Stimulated activated CD8-positive, alpha-beta memory T cell treated with anti-CD3 and anti-CD28 coated beads, Interleukin-4, amount 100 ng/mL, for 48 hours (primary cell): ENCODE data around the gene HCK.

ENCODE experiments used
- DNase-seq: peaks from one replicate; pipeline ENCODE4 v3.0.0-alpha.2; 2020

Gene HCK

DNA sequence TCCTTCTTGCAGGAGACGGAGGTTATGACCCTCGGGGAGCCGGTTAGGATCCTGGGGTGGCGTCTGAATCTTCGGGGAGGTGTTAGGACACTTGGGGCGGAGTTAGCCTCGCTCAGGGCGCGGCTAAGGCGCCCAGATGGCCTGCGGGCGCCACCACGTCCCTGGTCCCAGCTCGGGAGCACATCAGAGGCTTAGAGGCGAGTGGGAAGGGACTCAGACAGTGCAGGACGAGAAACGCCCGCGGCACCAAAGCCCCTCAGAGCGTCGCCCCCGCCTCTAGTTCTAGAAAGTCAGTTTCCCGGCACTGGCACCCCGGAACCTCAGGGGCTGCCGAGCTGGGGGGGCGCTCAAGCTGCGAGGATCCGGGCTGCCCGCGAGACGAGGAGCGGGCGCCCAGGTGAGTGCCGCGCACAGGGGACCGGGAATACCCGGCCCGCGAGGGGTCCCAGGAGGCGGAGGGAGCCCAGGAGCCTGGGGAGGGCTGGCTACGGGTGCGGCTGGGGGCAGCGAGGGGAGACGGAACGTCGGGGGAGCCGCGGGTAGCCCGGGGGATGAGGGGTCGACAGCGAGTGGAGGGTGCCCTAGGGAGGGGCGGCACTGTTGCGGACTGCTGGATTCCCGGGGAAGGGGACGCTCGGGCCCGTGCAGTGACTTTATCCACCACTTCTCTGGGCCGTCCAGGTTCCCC lies at the start of gene HCK:
Gene HCK, plus strand, starts transcription at position 153 of the 688 bp plus-strand sequence.
- no peak for DNase-seq

DNA sequence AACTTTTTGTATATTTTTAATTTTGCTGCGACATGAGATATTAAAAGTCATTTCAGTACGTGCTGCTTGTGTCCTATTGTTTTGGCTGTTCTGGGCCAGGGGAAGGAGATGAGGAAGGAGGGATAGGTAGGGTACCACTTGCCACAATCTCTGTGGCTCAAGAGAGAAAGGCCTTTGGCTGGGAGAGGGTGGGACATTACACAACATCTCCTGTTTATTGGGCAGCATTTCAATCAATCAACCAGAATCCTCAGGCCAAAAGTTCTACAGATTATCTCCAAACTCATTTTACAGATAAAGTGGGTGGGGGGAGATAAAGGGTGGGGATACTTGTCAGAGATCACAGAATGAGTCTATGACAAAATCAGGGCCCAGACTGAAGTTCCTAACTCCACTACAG lies 48.7 kb upstream of the HCK start:
- no peak for DNase-seq

DNA sequence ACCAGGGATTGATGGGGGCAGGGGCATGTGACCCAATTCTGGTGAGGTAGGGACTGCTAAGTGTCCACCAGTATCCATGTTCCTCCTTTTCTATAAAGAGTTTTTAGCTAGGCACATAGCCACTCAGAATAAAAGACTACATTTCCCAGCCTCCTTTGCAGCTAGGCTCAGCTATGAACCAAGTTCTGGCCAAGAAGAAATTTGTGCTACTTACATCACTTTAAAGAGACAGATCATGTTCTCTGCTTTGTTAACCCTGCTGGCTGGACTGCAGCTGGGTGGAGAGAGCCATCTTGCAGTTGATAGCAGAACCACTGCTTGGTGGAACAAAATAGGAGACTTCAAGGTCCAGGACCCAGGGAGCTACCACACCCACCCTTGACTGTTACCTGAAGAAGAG lies 47.1 kb upstream of the HCK start:
- DNase-seq, result no peak

DNA sequence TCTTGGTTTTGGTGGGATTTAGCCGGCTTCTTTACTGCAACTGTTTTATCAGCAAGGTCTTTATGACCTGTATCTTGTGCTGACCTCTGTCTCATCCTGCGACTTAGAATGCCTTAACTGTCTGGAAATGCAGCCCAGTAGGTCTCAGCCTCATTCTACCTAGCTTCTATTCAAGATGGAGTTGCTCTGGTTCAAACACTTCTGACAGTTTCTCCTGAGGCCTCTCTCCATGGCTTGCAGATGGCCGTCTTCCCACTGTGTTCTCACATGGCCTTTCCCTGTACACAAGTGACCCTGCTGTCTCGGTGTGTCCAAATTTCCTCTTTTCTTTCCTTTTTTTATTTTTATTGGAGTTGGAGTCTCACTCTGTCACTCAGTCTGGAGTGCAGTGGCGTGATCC lies 46.0 kb upstream of the HCK start:
- no peak for DNase-seq

DNA sequence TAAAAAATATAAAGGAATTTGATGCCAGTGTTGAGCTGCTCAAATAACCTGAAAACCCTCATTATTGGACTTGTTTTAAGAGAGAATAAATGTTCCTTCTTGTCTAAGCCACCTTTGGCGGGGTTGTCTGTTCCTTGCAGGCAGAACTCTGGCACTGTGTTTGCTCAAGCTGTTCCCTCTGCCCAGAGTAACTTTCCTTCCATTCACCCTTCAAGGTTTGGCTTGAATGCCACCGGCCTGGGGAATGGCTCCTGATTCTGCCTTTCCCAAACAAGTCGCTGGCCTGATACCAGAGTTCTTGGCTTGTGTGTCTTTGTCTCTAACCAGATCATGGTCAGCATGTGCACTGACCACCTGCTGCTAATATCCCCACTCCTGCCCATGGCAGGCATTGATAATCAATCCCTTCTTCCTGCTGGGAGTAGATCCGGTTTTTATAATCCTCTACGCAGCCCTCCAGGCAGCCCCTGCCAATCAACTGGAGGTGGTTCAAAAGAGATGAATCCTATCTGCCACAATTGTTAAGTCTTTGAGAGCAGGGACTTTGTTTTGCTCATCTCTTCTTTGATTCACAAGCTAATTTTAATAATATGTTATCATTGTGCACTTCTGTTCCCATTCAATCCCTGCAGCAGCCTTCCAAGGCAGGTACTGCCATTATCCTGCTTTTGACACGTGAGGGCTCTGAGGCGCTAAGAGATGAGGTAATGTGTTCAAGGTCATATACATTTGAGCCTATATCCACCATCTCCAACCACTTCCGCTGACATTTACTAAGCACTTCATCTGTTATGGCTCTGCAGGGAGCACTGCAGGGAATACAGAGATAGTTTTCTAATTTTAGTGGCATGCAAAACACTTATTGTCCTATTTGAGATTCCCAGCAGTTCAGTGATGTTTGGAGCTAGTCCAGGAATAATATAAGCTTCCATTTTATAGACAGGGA lies 44.9 kb upstream of the HCK start:
- no peak for DNase-seq

DNA sequence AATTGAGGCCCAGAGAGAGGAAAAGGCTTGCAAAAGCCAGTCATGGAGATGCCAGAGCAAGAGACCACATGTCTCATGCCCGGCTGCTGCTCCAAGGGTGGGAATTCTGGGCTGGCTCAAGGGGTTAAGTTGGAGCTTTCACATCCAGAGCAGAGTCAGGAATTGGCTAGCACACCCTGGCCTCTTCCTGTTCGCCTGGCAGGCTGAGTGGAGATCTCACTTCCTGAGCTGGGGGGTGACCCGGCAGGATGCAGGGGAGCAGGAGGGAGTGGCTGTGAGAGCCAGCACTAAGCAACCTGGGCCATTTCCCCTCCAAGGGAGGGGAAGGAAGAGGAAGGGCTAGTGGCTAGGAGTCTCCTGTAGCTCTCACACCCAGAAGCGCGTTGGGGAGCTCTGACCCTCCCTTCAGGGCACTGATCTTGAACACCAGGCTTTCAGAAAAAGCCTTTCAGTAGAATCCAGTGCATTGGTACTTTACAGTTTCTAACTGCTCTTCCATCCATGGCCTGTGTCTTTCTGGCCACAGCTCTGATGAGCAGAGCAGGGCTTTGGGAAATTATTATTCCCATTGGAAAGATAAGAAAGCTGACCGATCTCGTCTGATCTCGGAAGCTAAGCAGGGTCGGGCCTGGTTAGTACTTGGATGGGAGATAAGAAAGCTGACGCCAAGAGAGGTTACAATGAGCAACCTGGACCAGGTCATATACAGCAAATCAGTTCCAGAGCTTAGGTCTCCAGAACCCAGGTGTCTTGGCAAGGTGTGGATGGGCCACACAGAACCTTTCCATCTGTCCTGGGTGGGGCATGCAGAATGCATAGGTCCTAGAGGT lies 44.0 kb upstream of the HCK start:
- DNase-seq, result no peak

DNA sequence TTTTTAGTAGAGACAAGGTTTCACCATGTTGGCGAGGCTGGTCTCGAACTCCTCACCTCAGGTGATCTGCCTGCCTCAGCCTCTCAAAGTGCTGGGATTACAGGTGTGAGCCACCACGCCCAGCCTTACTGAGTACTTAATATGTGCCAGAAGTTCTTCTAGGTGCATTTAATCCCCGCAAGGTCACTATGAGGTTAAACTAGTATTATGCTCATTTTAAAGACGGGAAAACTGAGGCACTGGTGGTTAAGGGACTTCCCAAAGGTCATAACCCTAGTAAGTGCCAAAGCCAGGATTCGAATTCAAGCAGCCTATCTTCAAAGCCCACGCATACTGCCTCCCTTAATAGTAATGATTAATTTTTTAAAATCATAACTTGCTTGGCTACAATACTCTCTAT lies 42.5 kb upstream of the HCK start:
- DNase-seq, result no peak

DNA sequence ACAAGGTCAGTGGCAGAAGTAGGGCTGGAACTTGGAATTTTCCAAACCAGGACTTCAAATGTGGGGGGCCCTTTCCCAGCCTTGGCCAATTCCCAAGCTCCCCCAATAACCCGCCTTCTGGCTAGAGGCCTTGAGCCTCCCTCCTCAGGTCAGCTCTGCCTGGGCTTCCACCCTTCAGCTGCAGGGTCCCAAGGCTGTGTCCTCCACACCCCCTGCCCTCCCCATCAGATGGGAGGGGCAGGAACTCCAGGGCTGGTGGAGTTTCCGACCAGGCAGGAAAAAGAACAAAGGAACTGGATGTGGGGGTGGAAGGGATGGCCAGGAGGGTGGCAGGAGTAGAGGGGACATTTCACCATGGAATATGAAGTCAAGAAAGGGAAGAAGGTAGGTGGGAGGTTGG lies 41.9 kb upstream of the HCK start, which contains the start of gene CCM2L:
Gene CCM2L, plus strand, starts transcription at position 338 of the 400 bp plus-strand sequence. Its CDS starts 17 bp downstream, at position 355.
- no peak for DNase-seq

DNA sequence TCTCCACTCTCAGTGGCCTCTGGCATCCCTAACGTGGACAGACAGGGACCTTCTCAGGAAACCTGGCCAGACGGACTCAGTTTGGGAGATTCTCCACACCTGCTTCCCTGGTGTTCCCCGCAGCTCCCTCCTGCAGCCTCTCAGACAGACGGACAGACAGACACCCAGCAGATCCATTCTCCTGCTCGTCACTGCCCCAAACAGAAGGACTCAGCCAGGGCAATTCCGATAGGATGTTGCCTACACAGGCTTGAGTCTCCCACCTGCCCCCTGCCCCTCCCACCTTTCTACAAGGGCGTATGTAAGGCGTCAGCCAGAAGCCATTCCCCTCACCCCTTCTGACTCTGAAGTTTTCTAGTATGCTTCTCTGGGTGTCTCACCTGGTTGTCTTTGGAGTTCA lies 41.4 kb upstream of the HCK start:
- no peak for DNase-seq

DNA sequence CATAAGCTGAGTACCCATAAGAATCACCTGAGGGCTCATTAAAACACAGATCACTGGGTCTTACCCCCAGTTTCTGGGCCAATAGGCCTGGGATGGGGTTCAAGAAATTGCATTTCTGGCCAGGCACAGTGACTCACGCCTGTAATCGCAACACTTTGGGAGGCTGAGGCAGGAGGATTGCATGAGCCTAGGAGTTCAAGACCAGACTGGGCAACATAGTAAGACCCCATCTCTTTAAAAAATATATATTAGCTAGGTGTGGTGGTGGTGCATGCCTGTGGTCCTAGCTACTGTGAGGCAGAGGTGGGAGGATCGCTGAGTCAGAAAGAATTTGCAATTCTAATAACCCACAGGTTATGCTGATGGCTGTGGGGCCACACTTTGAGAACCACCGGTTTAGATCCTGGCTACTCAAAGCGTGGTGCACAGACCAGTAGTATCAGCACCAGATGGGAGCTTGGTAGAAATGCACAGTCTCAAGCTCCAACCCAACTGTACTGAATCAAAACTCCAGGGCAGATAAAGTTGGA lies 39.8 kb upstream of the HCK start:
- DNase-seq, result no peak

DNA sequence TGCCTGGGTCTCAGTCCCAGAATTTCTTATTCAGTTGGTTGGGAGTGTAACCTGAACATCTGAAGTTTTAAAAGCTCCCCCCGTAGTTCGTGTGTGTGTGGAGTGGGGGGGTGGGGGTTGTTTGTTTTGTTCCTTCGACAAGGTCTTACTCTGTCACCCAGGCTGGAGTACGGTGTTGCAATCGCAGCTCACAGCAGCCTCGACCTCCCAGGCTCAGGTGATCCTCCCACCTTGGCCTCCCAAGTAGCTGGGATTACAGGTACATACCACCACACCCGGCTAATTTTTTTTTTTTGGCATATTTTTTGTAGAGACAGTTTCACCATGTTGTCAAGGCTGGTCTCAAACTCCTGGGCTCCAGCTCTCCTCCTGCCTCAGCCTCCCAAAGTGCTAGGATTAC lies 38.7 kb upstream of the HCK start:
- no peak for DNase-seq

DNA sequence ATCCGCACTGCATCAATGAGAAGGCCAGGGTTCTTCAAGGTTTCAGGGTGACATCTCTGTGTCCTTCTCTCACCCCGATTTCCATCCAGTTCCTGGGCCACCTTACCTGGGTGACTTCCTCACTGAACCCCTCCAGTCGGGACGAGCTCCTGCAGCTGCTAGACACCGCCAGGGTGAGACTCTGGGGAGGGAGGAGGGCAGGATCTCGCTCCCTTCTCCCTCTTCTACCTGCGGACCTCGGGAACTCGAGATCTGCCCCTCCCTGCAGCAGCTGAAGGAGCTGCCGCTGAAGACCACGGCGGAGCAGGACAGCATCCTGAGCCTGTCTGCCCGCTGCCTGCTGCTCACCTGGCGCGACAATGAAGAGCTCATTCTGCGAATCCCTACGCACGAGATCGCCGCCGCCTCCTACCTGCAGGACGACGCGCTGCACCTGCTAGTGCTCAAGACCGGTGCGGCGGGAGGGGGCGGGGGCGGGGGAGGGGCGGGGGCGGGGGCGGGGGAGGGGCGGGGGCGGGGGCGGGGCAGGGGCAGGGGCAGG lies 34.3 kb upstream of the HCK start:
- peak; percentile 40 for DNase-seq

DNA sequence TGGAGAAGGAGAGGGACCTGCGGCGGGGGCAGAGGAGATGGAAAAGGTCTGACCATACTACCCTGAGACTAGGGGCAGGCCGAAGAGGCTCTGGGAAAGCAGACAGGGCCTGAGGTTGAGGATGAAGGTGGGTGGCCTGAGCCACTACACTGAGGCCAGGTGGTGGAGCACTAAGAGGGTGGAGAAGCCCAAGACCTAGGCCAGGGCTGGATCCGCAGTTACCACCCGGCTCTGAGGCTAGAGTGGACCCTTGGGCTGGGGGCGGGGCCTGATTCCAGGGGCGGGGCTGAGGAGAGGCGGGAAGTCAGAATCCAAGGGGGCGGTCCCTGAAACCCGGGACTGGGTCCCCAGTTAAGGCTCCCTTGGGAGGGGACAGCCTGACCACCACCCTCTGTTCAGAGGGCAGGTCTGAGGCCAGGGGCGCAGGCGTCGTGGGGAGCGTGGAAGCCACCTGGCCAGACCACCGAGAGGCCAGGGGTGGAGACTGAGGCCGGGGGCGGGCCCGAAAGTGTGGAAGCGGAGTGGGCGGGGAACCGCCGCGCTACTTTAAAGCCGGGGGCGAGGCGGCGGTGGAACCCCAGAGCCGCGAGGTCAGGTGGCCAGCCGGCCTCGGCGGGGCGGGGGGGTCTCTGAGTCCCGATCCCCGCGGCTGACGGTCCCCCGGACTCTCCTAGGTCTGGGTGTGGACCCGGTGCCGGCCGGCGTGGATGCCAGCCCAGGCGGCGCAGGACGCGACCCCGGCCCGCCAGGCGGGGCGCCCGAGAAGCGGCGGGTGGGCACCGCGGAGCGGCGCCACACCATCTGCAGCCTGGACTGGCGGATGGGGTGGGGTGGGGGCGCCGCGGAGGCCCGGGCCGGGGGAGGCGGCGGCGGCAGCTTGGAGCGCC lies 33.5 kb upstream of the HCK start:
- peak; percentile 74 for DNase-seq

DNA sequence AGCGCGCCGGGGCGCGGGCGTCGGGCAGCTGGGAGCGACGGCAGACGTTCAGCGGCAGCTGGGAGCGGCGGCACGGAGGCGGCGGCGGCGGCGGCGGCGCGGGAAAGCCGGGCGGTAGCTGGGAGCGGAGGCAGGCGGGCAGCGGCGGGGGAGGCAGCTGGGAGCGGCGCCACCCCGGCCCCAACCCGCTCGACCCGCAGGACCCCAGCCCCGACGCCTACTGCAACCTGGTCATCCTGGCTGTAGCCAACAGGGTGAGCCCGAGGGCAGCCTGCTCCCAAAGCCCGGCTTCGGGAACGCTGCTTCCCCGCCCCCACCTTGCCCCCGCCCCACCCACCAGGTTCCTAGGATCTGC lies 32.9 kb upstream of the HCK start:
- no peak for DNase-seq

DNA sequence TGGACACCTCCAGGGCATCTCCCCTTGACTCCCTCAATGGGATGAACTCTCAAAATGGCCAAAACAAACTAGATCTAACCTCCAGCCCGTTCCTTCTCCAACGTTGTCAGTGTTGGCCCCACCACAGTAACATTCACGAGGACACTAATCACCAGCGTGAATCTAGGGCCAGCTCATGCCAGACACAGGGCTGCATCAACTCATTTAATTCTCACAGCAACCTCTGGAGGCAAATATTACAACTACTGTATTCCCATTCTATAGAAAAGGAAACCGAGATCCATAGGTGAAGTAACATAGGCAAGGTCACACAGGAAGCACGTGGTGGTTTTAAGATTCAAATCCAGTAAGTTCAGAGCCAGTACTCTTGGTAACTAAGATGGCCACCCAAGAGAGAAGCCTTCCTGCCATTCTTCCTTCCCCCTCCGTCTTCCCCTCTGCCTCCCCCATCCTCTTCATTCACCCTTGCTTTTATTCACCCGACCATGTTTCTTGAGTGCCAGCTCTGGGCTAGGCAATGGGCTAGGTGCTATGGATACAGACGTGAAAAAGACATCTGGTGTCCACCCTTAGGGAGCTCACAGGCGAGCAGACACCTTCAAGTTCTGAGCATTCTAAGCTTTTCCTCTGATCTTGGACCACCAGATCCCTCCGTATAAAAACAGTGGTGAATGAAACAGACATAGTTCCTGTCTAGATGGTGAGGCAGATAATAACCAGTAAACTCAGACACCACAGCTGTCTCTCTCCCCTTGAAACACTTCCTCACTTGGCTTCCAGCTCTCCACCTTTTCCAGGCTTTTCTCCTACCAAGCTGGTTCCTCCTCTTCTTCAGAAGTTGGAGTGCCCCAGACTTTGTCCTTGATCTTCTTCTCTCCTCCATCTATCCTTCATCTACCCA lies 32.2 kb upstream of the HCK start:
- DNase-seq, result no peak

DNA sequence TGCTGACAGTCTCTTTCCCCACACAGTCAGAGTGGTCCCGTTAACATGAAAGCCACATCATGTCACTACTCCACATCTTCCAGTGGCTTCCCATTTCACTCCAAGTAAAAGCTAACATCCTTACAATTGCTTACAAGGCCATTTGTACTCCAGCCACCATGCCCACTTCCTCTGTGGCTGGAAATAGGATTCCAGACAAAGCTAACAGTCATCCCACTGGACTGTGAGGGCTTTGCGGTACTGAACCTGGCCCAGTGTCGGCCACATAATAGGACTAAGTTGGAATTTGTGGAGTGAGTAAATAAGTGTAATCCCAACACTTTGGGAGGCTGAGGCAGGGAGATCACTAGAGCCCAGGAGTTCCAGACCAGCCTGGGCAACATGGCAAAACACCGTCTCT lies 31.0 kb upstream of the HCK start:
- no peak for DNase-seq

DNA sequence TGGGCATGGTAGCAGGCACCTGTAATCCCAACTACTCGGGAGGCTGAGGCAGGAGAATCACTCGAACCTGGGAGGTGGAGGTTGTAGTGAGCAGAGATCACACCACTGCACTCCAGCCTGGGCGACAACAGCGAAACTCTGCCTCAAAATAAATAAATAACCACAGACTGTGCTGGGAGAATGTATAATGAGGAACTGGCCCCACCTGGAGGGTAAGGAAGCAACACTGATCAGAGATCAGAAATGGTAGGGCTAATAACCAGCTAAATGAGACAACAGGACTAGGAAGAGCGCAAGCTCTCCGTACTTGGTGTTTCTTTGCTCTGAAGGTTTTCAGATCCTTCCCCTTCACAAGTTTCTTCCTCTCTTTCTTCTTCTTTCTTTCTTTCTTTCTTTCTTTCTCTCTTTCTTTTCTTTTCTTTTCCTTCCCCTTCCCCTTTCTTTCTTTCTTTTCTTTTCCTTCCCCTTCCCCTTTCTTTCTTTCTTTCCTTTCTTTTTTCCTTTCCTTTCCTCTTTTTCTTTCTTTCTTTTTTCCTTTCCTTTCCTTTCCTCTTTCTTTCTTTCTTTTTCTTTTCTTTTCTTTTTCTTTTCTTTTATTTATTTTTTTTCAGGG lies 27.3 kb upstream of the HCK start:
- DNase-seq, result no peak

DNA sequence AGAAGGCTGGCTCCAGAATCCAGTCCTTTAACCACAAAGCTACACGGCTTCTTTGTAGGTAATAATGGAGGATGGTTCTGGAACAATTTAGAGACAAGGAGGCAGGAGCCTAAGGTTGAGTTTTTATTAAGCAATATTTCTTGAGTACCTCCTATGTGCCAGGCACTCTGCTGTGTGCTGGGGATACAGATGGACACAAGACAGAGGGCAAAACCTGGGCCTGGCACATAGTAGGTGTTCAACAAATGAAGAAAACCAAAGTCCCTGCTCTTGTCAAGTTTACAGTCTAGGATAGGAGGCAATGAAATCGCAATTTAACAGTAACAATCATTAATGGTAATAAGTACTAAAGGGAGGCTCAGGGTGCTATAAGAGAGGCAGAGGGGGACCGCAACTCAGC lies 24.4 kb upstream of the HCK start:
- DNase-seq, result no peak

DNA sequence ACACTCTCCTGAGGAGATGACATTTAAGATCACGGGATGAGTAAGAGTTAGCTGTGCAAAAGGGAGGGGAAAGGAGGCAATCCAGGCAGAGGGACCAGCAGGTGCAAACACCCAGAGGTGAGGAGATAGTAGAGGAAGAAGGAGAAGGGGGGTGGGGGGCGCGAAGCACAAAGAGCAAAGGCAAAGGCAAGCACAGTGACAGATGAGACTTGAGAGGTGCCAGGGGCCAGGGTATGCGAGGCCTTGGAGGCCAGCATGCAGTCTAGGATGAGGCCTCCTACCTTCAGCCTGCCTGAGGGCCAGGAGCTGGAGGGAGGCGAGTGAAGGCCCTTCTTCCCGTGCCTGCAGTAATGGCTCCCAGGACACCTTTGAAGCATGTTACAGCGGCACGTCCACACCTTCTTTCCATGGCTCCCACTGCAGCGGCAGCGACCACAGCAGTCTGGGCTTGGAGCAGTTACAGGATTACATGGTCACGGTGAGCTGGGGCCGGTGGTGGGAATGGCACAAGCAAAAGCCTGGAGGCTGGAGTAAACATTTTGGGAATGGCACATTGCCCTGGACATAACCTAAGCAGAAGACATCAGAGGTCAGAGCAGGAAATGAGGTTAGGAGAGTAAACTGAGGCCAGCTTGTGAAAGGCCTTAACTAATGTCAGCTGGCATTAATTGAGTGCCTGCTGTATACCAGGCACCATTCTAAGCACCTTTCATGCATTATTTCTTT lies 23.2 kb upstream of the HCK start:
- no peak for DNase-seq

DNA sequence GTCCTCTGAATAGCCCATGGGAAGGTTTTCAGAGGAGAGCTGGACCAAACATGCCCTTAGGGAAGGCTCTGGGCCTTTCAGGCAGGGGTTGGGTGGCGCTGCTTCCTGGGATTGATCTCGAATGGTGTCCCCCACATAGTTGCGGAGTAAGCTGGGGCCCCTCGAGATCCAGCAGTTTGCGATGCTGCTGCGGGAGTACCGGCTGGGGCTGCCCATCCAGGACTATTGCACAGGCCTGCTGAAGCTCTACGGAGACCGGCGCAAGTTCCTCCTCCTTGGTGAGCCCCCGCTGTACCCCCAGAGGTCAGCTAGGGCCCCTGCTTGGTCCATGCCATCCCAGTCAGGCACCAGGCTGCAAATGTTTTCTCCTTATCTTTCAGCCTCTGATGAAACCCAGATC lies 22.5 kb upstream of the HCK start:
- no peak for DNase-seq
